ENCODE measurements around the gene CD63.

Gene CD63

DNA sequence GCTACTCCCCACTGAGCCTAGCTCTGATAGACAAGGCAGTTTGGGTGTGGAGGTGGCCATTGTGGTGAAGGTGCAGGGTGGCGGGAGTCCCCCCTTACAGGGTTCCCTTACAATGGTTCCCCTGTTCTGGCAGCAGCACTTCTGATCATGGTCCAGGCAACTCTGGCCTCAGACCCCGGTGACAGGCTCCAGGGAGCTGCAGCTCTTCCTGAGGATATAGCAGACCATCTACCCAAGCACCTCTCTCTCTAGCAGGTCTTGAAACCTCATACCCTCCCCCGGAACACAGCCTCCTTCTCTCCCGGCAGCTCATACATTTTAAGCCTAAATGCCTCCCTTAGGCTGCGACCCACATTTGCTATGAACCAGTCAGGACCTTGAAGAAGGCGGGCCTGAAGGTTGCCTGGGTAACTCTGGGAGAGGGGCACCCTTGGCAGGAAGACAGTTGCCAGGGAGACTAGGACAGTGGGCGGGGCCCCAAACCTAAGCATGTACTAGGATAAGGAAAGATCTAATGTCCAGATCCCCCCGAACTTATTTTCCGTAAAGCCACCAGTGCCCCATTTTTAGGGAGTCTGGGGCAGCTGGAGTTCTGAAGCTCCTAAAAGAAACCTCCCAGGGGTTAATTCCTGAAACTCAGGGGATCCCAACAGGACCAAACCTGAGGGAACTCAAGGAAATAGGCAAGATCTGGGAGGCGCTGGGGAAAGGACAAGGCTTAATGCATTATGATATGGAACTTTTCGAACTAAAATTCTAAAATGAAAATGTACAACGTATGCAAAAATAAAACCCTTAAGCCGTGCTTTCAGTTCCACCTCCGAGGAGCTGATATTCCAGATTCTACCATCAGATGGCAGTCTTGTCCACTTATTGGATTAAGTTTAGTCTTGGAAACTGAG lies 9.6 kb upstream of the CD63 start:
- peak; percentile 81 for DNase-seq

- DNase-seq: no peak
These were observed 8.8 kb upstream of the CD63 start for GRCh38 chr12:55737581-55738122.

GRCh38 chr12:55736780-55737580 lies 8.2 kb upstream of the CD63 start:
- DNase-seq: peak; percentile 68

- DNase-seq: no peak
These were observed 7.3 kb upstream of the CD63 start for GRCh38 chr12:55736076-55736475.

DNA sequence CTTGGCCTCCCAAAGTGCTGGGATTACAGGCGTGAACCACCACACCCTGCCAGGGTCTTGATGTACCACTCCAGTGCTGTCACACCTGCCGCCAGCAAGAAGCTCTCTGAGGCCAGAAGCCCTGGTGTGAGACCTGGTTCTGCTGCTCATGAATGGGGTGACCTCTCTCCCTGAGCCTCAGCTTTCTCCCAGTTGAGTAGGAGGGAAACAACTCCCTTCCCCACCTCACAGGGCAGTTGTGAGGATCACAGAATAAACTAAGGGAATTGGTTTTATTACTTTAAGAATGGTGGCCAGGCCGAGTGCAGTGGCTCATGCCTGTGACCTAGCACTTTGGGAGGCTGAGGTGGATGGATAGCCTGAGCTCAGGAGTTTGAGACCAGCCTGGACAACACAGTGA lies 5.8 kb upstream of the CD63 start:
- DNase-seq: no peak

DNA sequence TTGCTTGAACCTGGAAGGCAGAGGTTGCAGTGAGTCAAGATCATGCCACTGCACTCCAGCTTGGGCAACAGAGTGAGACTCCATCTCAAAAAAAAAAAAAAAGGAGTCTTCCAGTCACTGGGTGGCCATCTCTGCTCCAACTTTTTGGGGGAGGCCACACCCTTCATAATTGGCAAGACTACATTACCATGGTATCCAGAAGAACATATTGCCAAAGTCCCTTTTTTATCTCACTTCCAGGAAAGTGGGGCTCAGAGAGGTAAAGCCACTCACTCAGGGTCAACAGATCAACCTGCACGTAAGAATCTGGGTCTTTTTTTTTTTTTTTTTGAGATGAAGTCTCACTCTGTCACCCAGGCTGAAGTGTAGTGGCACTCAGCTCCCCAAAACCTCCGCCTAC lies 5.0 kb upstream of the CD63 start:
- no peak for DNase-seq

GRCh38 chr12:55733021-55733555 lies 4.3 kb upstream of the CD63 start:
- DNase-seq: no peak

GRCh38 chr12:55732288-55732687 lies 3.5 kb upstream of the CD63 start:
- no peak for DNase-seq

- no peak for DNase-seq
These were observed 1.3 kb upstream of the CD63 start for GRCh38 chr12:55729819-55730818.

DNA sequence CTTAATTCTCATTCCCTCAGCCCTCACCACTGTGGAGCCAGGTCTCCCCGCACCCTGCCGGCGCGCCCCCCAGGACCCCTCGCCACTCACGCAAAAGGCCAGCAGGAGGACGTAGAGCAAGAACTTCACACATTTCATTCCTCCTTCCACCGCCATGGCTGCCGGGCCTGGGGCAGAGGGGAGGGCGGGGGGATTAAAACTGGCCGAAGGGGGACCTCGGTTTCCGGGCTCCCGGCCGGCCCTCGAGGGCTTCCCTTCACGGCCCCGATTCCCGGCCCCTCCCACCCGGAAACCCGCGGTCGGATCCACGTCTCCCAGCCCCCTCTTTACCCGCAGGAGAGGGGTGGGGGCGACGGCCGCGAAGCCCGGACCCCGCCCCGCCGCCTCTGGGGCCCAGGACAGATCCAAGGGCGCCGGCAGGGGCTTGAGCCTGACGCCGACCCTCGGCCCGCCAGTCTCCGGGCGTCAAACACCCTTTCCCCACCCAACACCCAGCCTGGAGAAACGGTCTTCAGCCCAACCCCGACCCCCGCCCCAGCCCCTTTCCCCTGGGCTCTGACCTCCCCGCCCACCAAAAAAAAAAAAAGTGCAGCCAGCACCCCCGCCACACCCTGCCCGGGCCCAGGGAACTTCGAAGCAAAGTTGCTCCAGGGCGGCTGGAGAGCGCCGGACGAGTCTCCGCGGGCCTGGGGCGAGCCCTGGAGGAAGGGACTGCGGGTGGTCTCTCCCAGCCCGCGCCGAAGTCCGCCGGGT lies 447 bp downstream of the CD63 start:
- DNase-seq: peak; percentile 22

DNA sequence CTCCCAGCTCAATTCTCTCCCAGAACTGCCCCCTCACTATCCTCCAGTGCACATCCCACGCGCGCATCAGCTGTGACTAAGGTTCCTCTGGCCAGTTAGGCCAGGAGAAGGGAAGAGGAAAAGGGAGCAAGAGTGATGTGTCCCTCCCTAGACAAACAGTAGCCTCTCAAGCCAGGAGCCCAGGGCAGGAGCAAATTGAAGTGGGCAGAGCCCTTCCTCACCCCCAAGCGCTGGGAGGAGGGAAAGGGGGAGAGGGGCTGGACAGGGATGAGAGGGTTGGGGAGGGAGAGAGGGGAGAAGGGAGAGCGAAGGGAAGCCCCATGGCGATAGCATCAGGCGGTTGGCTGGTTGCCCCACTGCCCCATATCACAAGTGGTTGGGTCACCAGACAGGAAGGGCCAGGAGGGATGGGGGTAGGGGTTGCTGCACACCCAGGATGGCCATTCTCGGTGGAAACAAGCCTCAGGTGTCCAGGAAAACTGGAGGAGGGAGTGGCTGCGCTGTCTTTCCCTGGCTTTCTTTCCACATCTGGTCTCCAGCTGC lies 1.1 kb downstream of the CD63 start:
- no peak for DNase-seq

GRCh38 chr12:55726971-55727370 lies 1.8 kb downstream of the CD63 start:
- no peak for DNase-seq

- no peak for DNase-seq
These were observed 3.3 kb downstream of the CD63 start for GRCh38 chr12:55725556-55725955.

DNA sequence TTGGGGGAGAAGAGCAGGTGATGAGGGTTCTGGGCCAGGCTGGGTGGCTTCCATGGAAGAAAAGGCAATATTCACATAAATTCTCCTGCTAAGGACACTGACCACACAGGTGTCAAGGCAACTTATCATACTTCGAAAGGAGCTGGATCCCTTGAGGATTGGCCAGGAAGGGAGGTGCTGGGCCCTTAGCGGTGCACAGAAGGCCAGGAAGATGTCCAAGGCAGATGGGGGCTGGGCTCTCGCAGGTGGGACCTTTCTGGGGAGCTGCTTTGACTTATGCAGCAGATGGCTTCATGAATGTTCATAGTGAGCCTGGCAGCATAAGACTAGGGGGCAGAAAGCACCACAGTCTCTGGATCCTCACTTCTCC lies 3.9 kb downstream of the CD63 start:
- DNase-seq: no peak

- DNase-seq: peak; percentile 20
These were observed 4.4 kb downstream of the CD63 start for GRCh38 chr12:55724226-55724939.

DNA sequence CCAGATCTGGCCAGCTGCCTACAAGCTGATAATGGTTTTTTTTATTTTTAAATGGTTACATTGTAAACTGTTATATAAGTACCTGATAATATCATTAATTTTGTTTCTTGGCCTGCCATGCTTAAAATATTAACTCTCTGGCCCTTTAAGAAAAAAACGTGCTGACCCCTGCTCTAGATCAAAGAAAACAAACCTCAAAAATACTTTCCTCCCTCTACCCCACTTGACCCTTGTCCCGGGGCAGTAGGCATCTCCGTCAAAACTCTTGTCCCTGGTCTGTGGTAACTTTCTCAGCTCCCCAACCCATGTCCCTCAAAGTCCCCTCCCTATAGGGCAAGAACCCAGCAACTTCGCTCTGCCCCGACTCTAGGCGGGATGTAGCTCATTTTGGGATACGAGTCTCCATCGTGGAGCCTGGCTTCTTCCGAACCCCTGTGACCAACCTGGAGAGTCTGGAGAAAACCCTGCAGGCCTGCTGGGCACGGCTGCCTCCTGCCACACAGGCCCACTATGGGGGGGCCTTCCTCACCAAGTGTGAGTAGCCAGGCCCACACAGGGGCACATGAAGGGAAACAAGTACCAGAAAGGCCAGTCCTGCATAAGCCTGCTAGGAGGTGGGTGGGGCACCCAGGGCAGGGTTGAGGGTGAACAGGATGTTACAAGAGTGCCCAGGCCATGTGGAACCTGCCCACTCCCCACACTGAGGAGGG lies 5.1 kb downstream of the CD63 start:
- DNase-seq: no peak

GRCh38 chr12:55722948-55723347 lies 5.9 kb downstream of the CD63 start:
- DNase-seq: no peak

DNA sequence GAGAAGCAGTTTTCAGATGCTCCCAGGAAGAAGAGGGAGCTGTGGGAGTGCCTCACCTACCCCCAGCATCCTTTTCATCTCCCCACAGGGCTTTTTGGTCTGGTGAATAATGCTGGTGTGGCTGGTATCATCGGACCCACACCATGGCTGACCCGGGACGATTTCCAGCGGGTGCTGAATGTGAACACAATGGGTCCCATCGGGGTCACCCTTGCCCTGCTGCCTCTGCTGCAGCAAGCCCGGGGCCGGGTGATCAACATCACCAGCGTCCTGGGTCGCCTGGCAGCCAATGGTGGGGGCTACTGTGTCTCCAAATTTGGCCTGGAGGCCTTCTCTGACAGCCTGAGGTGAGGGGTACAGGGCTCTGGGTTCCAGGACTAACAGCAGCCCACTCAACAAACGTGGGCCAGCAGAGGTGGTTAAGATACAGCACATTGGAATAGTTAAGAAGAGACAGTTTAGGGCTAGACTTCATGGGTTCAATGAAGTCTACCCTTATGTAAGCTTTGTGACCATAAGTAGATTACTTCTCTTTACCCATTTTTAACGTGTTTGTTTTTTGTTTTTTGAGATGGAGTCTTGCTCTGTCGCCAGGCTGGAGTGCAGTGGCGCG lies 7.1 kb downstream of the CD63 start:
- no peak for DNase-seq

DNA sequence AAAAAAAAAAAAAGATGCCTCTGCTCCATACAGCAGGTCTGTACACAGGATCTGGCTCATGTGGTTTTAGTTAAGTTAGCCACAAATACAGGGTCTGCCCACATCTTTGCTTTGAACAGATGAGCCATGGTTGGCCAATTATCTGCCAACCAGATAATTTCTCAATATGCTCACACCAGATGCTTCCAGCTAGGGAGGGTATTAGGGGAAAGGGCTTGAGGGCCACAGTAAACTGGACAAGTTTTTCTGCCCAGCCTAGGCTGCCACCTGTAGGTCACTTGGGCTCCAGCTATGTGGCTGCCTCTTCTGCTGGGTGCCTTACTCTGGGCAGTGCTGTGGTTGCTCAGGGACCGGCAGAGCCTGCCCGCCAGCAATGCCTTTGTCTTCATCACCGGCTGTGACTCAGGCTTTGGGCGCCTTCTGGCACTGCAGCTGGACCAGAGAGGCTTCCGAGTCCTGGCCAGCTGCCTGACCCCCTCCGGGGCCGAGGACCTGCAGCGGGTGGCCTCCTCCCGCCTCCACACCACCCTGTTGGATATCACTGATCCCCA lies 7.8 kb downstream of the CD63 start:
- peak; percentile 15 for DNase-seq

Measured in NCI-H748 treated with DMSO at 0.1 percent for 48 hours (cell line).